Measurements from ENCODE around the gene RAB40B.

RAB40B gene

GRCh38 chr17:82684228-82684841, 14.2 kb downstream of the RAB40B start:
- TF ChIP-seq CEBPB (IDR thresholded peaks at IDR 0.05) = no peak
- TF ChIP-seq TCF12 (IDR thresholded peaks at IDR 0.05; ENCODE audit: low read depth) = no peak
- TF ChIP-seq ZBTB7A (IDR thresholded peaks at IDR 0.05; ENCODE audit: low read depth) = no peak
- TF ChIP-seq MAX (IDR thresholded peaks at IDR 0.05) = no peak
- TF ChIP-seq EGR1 (IDR thresholded peaks at IDR 0.05) = no peak
- no peak for TF ChIP-seq NFIC (IDR thresholded peaks at IDR 0.05)
- no peak for TF ChIP-seq YY1 (IDR thresholded peaks at IDR 0.05; ENCODE audit: low read depth)

GRCh38 chr17:82683534-82683933, 15.0 kb downstream of the RAB40B start:
- no peak for TF ChIP-seq RAD21 (IDR thresholded peaks at IDR 0.05; ENCODE audit: low read depth)

- TF ChIP-seq TAF1 (IDR thresholded peaks at IDR 0.05; ENCODE audit: low read depth) (no peak), ZBTB7A (IDR thresholded peaks at IDR 0.05; ENCODE audit: low read depth) (no peak), CREB1 (IDR thresholded peaks at IDR 0.05; ENCODE audit: low read depth) (no peak), CEBPB (IDR thresholded peaks at IDR 0.05) (no peak), TCF12 (IDR thresholded peaks at IDR 0.05; ENCODE audit: low read depth) (no peak), REST (IDR thresholded peaks at IDR 0.05; ENCODE audit: low read depth) (no peak), MAX (IDR thresholded peaks at IDR 0.05) (no peak), RAD21 (IDR thresholded peaks at IDR 0.05; ENCODE audit: low read depth) (no peak), USF1 (IDR thresholded peaks at IDR 0.05) (no peak), YY1 (IDR thresholded peaks at IDR 0.05; ENCODE audit: low read depth) (no peak), NFIC (IDR thresholded peaks at IDR 0.05) (no peak), FOXM1 (IDR thresholded peaks at IDR 0.05; ENCODE audit: borderline replicate concordance, low read depth) (no peak), TEAD4 (IDR thresholded peaks at IDR 0.05) (no peak), EP300 (IDR thresholded peaks at IDR 0.05; ENCODE audit: borderline replicate concordance) (no peak), EGR1 (IDR thresholded peaks at IDR 0.05) (no peak)
Measured at GRCh38 chr17:82681547-82681946, 17.0 kb downstream of the RAB40B start.

- TF ChIP-seq YY1 (IDR thresholded peaks at IDR 0.05; ENCODE audit: low read depth) (no peak), USF1 (IDR thresholded peaks at IDR 0.05) (no peak), CEBPB (IDR thresholded peaks at IDR 0.05) (no peak), EP300 (IDR thresholded peaks at IDR 0.05; ENCODE audit: borderline replicate concordance) (no peak), REST (IDR thresholded peaks at IDR 0.05; ENCODE audit: low read depth) (no peak), TEAD4 (IDR thresholded peaks at IDR 0.05) (no peak), RAD21 (IDR thresholded peaks at IDR 0.05; ENCODE audit: low read depth) (no peak), EGR1 (IDR thresholded peaks at IDR 0.05) (no peak), MAX (IDR thresholded peaks at IDR 0.05) (no peak), CREB1 (IDR thresholded peaks at IDR 0.05; ENCODE audit: low read depth) (no peak), NFIC (IDR thresholded peaks at IDR 0.05) (no peak), TCF12 (IDR thresholded peaks at IDR 0.05; ENCODE audit: low read depth) (no peak), TAF1 (IDR thresholded peaks at IDR 0.05; ENCODE audit: low read depth) (no peak)
Measured at GRCh38 chr17:82679586-82680465, 18.7 kb downstream of the RAB40B start.

- TF ChIP-seq MAX (IDR thresholded peaks at IDR 0.05) (no peak), USF1 (IDR thresholded peaks at IDR 0.05) (no peak), TCF12 (IDR thresholded peaks at IDR 0.05; ENCODE audit: low read depth) (no peak), EGR1 (IDR thresholded peaks at IDR 0.05) (no peak), CREB1 (IDR thresholded peaks at IDR 0.05; ENCODE audit: low read depth) (no peak), YY1 (IDR thresholded peaks at IDR 0.05; ENCODE audit: low read depth) (no peak), EP300 (IDR thresholded peaks at IDR 0.05; ENCODE audit: borderline replicate concordance) (no peak), CEBPB (IDR thresholded peaks at IDR 0.05) (no peak), RAD21 (IDR thresholded peaks at IDR 0.05; ENCODE audit: low read depth) (no peak), NFIC (IDR thresholded peaks at IDR 0.05) (no peak), ZBTB7A (IDR thresholded peaks at IDR 0.05; ENCODE audit: low read depth) (no peak), TAF1 (IDR thresholded peaks at IDR 0.05; ENCODE audit: low read depth) (no peak), TEAD4 (IDR thresholded peaks at IDR 0.05) (no peak), REST (IDR thresholded peaks at IDR 0.05; ENCODE audit: low read depth) (no peak)
Measured at GRCh38 chr17:82678265-82678891, 20.1 kb downstream of the RAB40B start.

Data from Ishikawa (cell line).